HG02885 (cell line): Measurements from ENCODE around the gene CCDC183.
"Not testable (repeated sequence)": the region's sequence is repeated elsewhere in the genome, so short reads cannot be mapped to it uniquely, and the experiment has no call there.

Experiments used
- ATAC-seq: cut with Tn5 transposase; IDR thresholded peaks from one replicate; pipeline ENCODE4 v1.9.1; 2021; ENCODE audit warnings: mild to moderate bottlenecking; ENCODE audit not compliant: unreplicated experiment, poor library complexity

Gene CCDC183

DNA sequence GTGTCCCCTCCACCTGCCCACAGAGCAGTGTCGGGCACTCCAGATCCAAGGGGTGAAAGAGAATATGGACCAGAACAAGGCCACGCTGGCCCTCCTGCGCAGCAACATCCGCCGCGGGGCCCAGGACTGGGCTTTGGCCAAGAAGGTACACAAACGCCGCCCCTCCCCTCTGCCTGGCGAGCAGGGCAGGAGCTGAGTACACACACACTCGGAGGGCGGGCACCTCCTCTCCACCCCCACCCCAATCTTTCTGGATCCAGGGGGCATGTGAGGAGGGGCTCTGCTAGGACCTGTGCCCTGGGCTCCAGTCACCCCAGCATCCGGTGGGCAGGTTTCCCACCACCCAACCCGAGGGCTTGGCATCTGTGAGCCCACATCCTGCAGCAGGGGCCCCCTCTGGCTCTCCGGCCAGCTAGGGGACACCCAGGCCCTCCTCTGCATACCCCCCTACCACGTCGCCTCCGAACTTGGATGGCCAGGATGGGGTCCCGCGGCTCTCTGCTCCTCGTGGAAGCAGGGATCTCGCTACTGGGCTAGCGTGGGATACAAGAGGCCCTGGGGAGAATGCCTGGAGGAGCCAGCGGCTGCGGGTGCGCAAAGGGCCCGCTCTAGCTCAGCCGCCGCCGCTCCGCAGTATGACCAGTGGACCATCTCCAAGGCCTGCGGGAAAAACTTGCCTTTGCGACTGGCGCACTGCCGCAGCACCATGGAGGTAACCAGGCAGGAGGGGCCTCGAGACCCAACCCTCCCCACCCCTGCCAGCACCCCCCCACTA lies 3.1 kb downstream of the CCDC183 start:
- ATAC-seq, result no peak

DNA sequence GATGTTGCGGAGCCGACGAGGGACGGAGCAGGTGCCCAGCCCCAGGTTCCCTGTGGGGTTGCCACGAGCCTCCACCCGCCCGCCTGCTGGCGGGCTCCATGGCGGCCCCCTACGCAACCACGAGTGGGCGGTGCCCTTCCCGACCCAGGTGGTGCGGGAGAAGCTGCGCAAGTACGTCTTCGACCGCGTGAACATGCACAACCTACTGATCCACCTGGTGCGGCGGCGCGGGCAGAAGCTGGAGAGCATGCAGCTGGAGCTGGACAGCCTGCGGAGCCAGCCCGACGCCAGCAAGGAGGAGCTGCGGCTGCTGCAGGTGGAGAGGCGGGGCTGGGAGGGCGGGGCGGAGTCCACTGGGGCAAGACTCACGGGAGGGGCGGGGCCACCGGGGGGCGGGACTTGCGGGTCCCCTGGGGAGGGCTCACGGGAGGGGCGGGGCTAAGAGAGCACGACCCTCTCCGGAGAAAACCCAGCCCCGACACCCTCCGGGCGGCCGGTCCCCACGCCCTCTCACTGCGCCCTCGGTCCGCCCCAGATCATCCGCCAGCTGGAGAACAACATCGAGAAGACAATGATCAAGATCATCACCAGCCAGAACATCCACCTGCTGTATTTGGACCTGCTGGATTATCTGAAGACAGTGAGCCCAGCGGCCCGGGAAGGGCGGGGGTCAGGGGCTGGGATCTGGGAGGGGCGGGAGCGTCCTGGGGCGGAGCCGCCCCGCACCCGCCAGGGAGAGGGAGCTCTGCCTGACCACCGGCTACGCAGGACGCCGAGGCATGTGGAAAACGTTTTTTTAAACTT lies 3.9 kb downstream of the CCDC183 start:
- ATAC-seq, result peak; percentile 62

DNA sequence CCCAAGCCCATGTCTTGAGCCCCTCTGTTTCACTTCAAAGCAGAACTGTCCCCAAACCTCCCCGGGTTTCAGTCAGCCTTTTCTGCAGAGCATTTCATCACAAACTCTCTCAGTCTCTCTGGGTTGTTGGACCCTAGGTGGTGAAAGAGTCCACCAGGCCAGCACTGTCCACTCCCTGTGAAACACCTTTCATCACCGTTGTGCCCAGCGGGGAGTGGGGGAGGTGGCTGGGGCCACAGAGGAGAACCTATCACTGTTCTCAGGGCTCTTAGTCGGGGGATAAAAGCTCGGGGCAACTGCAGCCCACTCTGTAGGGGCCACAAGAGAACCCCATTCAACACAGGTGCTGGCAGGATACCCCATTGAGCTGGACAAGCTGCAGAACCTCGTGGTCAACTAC lies 6.2 kb downstream of the CCDC183 start:
- ATAC-seq, result no peak

DNA sequence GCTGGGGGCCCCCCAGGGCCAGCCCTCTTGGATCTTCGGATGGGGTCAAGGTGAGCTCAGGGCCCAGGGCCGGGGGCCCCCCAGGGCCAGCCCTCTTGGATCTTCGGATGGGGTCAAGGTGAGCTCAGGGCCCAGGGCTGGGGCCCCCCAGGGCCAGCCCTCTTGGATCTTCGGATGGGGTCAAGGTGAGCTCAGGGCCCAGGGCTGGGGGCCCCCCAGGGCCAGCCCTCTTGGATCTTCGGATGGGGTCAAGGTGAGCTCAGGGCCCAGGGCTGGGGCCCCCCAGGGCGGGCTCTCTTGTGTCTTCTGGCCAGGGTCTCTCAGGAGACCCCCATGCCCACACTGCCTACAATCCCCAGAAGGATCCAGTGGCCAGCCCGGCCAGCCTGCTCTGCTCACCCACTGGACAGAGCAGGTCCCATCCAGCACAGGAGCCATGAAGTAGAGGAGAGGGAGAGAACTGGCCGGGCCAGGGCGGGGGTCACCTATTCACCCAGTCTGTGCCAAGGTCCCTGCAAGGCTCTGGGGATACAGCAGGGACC lies 6.9 kb downstream of the CCDC183 start:
- not testable (repeated sequence) for ATAC-seq

DNA sequence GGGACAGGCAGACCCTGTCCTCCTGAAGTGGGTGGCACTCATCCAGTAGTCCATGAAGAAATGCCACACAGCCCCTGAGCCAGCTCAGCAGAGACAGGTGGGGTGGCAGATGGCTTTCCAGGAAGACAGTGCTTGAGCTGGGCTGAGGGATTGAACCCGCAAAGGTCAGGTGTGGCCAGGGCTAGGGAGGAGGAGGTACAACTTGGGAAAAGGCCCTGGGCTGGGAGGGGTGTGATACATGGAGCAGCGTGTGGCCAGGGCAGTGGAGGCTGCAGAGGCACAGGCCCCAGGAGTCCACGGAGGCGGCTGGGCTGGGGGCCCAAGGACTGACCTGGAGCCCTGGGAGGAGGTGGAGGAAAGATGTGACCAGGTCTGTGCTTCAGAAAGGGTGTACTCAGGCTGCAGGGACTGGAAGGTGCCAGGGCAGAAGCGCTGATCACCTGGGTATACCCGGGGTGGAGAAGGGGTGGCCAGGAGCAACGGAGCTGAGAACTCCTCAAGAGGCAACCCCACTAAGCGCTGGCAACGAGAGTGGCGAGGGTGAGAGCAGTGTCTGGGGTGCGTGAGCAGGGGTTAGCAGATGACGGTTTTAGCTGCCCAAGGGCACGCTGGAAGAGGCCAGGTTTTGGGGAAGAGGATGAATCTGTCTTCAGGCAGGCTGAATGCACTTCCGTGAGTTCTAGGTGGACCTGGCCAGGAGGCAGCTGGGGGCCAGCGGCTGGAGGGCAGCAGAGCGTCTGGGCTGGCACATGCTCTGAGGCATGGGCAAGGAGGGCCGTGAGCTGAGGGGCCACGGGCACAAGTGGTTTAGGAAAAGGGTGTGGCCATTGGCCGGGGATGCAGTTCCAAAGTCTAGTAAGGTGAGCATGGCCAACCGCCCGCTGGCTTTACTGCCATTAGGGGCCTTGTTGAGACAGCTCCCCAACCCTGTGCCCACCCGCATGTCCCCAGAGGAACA lies 7.7 kb downstream of the CCDC183 start:
- no peak for ATAC-seq

DNA sequence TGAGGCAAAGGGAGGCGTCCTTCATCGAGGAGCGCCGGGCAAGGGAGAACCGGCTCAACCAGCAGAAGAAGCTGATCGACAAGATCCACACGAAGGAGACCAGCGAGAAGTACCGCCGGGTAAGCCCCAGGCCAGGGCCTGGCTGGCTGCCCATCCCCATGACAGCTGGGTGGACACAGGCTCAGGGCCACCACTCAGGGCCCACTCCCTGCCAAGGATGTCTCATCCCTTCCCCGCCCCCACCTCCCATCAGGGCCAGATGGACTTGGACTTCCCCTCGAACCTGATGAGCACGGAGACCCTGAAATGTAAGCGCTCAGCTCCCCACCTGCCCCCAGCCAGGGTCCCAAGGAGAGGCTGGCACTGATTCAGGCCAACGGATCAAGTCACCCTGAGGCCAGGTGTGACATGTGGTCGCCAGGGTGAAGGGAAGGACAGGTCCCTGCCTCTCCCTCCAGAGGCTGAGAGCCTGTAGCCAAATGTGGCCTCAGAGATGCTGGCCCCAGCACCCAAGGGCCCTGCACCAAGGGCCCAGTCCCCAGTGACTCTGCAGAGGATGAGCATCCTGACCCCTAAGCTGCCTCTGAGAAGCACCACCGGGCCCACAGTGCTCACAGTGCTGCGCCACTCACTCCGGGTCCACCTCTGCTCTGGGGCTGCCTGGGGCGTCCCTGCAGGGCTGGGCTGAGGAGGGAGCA lies 8.5 kb downstream of the CCDC183 start:
- no peak for ATAC-seq

DNA sequence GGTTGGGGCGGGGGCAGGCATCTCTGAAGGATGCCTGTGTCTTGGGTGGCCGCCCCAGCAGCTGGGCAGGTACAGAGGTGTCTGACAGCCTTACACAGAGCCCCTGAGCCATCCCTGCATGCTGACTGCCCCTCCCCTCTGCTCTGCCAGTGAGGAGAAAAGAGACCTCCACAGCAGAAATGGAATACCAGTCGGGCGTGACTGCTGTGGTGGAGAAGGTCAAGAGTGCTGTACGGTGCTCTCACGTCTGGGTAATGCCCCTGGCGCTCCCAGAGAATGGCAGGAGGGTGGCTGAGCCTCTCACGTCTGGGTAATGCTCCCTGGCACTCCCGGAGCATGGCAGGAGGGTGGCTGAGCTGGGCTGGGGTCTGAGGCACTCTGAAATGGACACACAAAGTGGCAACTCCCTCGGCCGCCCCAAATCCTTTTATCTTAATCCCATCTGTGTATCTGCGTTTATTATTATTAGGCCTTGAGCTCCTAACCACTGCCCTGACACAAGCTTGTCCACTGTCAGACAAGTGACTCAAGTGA lies 9.1 kb downstream of the CCDC183 start:
- no peak for ATAC-seq

DNA sequence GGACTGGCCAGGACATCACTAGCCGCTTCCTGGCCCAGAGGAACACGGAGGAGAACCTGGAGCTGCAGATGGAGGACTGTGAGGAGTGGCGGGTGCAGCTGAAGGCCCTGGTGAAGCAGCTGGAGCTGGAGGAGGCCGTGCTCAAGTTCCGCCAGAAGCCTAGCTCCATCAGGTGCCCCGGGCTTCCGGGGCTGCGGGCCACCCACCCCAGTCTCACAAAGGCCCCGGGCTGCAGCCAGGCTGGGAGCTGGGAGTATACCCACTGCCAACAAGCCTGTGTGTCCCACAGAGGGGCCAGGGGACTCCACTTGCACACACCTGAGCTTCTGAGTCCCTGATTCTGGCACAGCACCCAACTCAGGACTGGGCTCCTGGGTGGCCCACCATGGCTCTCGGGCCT lies 9.9 kb downstream of the CCDC183 start:
- ATAC-seq, result no peak

DNA sequence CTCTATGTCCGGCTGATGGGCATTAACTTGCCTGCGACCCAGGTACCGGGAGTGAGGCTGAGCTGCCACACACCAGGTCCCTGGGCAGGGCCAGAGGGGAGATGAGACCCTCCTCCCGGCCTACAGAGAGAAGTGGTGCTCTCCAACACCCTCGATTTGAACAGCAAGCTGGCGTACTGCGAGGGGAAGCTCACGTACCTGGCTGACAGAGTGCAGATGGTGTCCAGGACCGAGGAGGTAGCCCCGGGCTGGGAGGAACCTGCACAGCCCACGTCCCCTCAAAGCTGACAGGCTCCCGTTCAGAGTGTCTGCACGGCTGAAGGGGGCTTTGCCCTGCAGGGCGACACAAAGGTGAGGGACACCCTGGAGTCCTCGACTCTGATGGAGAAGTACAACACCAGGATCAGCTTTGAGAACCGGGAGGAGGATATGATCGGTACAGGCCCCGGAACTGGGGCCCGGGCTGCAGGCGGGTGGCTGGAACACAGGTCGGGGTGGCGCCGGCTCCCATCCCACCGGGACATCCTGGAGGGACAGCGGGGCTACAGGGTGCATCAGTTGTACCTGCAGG lies 10.6 kb downstream of the CCDC183 start:
- no peak for ATAC-seq

DNA sequence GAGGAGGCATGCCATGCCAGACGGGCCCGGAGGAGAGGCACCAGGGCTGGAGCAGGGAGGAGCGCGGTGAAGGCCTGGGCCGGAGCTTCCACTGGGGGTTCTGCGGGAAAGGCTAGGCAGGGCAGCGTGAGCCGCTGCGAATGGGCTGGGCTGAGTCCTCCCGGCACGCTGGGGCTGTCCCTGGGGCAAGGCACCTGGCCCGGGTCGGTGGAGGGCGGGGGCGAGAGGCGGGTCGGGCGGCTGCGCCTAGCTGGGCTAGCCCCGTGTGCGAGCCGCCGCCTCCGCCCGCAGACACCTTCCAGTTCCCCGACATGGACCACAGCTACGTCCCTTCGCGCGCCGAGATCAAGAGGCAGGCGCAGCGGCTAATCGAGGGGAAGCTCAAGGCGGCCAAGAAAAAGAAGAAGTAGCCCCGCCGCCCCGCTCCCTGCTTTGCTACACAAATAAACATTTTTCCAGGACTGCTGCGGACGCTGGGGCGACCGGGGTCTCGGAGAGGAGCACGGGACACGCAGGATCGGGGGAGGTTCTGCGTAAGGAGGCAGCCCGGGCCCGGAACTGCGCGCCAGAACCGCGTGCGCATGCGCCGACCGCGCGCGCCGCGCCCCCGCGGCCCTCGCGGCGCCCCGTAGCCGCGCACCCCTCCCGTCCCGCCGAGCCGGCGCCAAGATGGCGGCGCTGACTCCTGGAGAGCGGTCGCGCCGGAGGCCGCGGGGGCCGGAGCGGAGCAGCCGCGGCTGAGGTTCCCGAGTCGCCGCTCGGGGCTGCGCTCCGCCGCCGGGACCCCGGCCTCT lies 11.3 kb downstream of the CCDC183 start, which contains the start of gene RABL6:
Gene RABL6 (plus strand): TSS at position 668 of the 794 bp plus-strand sequence. CDS start 249 bp downstream, outside the sequence.
- ATAC-seq, result peak; percentile 87

DNA sequence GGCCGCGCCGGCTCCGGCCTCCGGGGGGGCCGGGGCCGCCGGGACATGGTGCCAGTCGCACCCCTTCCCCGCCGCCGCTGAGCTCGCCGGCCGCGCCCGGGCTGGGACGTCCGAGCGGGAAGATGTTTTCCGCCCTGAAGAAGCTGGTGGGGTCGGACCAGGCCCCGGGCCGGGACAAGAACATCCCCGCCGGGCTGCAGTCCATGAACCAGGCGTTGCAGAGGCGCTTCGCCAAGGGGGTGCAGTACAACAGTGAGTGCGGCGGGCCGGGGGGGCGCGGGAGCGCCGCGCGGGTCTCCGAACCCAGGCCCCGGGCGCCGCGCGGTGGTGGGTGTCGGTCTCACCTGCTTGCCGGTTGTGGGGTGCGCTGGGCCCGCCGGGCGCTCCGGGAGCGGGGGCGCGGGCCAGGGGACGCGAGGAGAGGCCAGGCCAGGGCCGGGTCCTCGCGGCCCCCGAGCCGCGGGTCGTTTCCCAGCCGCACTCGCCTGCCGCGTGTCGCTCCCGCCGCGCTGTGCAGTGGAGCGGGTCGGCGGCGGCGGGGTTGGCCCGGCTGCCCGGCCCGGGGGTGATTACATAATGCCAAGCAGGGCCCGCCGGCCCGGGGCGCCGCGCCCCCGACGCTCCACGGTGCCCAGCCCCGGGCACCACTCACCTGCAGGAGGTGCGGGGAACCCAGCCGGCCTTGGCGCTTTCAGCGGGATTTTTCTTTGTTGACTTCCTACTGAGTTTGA lies 12.1 kb downstream of the CCDC183 start:
- peak; percentile 45 for ATAC-seq

DNA sequence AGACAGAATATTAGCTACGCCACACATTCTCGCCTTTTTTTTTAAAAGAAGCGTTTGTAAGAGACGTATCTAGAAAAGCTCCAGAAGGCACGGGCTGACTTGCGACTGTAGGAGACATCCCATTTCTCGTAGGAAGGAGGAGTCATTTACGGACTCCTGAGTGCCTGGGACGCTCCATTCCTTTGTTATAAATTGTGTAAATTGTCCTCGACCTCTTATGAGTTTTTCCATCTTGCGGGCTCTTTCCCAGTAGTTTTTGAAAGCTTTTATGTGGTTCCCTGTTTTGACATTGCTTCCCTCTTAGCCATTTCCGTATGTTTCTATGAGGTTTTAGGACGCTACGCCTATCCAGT lies 12.6 kb downstream of the CCDC183 start:
- ATAC-seq, result no peak

DNA sequence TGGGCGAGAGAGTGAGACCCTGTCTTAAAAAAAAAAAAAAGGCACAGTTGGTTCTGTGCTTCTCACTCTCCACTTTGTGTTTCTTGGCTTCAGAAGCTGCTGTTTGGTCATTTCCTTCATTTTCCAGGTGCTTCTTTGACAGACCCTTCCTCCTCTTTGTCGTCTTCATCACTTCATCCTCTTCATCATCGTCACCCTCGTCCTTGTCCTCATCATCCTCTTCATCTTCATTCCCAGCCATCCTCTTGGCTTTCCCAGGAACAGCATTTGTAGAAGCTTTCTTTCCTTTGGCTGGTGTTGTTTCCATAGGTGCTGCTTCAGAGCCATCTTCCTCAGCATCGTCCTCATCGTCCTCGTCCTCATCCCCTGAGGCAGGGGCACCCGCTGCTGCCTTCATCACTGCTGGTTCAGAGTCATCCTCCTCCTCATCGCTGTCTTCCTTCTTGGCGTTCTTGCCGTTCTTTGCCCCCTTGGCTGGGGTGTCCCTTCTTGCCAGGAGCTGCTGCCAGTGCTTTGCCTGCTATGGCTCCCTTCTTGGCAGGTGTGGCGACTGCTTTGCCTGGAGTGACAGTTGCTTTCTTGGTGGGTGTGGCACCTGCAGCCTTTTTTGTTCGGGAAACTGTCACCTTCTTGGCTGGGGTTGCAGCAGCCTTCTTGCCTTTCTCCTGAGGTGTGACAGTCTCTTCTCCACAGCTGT lies 18.7 kb downstream of the CCDC183 start:
- ATAC-seq, result no peak

DNA sequence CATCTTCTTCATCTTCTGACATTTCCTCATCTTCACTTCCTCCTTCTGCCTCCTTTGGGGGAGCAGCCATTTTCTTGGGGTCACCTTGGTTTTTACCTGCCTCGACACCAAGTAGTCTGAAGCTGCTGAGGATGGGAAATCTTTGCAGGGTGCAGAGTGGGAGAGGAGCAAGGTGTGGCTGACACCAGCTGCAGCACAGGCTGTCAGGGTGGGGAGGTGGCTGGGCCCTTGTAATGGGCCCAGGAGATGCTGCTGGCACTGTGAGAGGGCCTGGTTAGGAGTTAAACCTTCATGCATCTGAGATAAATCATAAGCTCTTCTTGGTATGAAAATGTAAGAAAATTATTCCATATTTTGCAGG lies 19.3 kb downstream of the CCDC183 start:
- ATAC-seq, result no peak

DNA sequence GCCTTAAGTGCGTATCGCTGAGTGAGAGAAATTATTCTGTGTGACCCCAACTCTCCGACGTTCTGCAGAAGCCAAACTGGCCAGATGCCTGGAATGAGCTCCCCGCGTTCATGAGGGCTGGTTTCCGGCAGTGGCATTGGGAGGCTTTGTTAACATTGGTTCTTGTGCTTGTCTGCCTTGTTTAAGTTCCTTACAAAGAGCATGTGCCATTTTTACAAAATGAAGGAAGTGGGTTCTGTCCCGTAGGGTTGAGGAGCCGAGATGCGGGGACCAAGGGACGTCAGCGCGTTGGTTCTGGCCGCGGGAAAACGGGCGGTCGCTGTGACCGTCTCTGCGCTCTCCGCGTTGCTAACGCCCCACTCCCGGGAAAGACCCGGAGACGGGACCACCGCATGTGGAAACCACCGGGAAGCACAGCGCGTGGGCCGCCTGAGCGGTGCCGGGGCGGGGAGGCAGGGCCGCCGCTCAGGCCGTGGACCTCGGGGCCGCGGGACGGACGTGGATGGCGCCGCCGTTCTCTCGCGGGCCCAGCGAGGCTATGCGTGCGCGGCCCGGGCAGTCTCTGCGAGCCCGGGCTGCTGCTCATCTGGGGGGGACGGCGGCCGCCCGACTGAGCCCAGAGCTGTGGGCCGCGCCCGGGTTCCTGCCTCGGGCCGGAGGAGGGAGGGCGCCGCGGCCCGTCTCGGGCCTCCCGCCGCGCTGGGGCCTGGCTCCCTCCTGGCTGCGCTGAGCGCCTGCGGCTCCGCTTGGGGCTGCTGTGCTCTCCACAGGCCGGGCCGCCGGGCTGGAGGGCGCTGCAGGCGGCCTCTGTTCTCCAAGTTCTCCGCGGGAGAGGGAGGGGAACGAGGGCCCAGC lies 25.1 kb downstream of the CCDC183 start:
- ATAC-seq, result no peak

DNA sequence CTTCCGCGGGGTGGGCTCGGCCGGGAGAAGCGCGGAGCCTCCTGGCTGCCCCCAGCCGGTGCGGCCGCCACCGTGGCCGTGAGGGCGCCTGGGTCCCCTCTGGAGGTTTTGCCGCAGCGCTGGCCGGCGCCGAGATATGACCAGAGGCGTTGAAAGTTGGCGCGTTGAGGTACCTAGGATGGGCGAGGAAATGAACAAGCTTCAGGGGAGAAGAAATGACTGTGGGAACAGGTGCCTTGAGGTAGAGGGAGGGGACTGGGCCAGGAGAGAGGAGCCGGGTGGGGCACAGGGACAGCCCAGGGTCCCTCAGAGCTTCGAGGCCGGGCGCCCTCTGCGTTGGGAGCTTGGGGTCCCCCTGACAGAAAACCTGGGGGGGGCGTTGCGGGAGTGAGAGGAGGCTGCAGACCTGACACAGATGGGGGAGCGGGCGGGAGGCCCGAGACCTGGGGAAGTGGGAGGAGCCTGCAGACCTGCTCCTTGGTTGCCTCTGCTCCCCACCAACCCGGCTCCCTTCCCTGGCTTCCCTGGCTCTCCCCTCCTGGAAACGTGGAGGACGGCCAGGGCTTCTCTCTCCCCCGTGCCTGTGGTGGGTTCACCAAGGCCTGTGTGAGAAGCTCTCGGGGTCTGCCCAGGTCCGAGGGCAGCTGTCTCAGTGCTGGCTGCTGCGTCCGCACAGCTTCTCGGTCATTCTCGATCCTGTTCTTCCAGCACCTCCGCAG lies 25.8 kb downstream of the CCDC183 start:
- ATAC-seq, result no peak
